Cerebellar nuclear complex (tissue), 1 donor: ENCODE data around the gene ZNF322.

Experiments
- DNase-seq, 2 experiments: peaks; one replicate each; lab custom pipeline; 2025; lab: John Stamatoyannopoulos, UW

The ZNF322 gene

DNA sequence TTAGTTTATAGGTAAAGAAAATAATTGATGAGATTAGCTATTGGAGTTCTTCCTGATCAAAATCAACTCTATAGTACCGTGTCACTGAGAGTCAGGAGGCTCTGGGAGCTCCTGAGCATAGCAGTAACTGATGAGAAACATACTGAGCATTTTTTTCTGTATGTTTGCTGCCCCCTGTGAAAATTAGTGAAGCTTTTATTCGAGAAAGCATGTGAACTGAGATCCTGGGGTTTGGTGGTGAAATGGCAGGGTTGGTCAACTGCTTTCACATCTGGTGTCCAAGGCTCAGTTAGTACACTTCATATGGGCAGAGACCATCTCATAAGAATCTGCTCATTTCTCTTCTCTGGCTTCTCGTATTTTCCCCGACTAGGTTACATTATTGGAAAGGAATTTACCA, 66.9 kb downstream of the ZNF322 start:
- no peak for DNase-seq

- DNase-seq: no peak
Observed at GRCh38 chr6:26588965-26589364, 70.6 kb downstream of the ZNF322 start.
